Liver (tissue), 3 donors: ENCODE measurements around the gene KCNIP4.

Experiments used
- CTCF ChIP-seq: fragments of 150-350 bp; IDR thresholded peaks from 2 replicates; pipeline ENCODE4 v1.5.1; 2017; ENCODE audit warnings: improper control_type of control experiment, low read depth, low read length; ENCODE audit not compliant: missing input control
- EGR1 ChIP-seq, 2 donors: IDR thresholded peaks; 2 replicates each; pipeline ENCODE4 v1.6.1; 2016 to 2018; ENCODE audit warnings: antibody characterized with exemption in 2 of 2, low read depth in 2 of 2
- FOXA1 ChIP-seq: IDR thresholded peaks from 2 replicates; pipeline ENCODE4 v1.6.1; 2016; ENCODE audit warnings: antibody characterized with exemption
- GABPA ChIP-seq, 2 donors: IDR thresholded peaks in 1 of 2; conservative IDR thresholded peaks in 1 of 2; 2 replicates each; pipeline ENCODE4 v1.6.1; 2016; ENCODE audit warnings: antibody characterized with exemption in 2 of 2, mild to moderate bottlenecking in 1 of 2, moderate library complexity in 1 of 2
- JUND ChIP-seq, 2 donors: IDR thresholded peaks; 2 replicates each; pipeline ENCODE4 v1.6.1; 2016; ENCODE audit warnings: antibody characterized with exemption in 2 of 2
- MAX ChIP-seq: IDR thresholded peaks from 2 replicates; pipeline ENCODE4 v1.6.1; 2016; ENCODE audit warnings: antibody characterized with exemption
- RAD21 ChIP-seq, 2 donors: IDR thresholded peaks; 2 replicates each; pipeline ENCODE4 v1.6.1; 2016; ENCODE audit warnings: antibody characterized with exemption in 2 of 2, mild to moderate bottlenecking in 2 of 2
- REST ChIP-seq: IDR thresholded peaks from 2 replicates; pipeline ENCODE4 v1.6.1; 2016; ENCODE audit warnings: antibody characterized with exemption, mild to moderate bottlenecking
- SP1 ChIP-seq: IDR thresholded peaks from 2 replicates; pipeline ENCODE4 v1.6.1; 2018; ENCODE audit warnings: antibody characterized with exemption, mild to moderate bottlenecking
- TAF1 ChIP-seq: conservative IDR thresholded peaks from 2 replicates; pipeline ENCODE4 v1.6.1; 2016; ENCODE audit warnings: antibody characterized with exemption, mild to moderate bottlenecking
- donor health status: healthy.
- donor health status: healthy.

- TF ChIP-seq EGR1 (IDR thresholded peaks at IDR 0.05; ENCODE audit: low read depth in 2 of 2), result no peak
- no peak for TF ChIP-seq CTCF
- no peak for TF ChIP-seq SP1
- no peak for TF ChIP-seq GABPA (IDR thresholded peaks at IDR 0.05 in 1 of 2, conservative IDR thresholded peaks at IDR 0.05 in 1 of 2)
- TF ChIP-seq JUND (IDR thresholded peaks at IDR 0.05), result no peak
- TF ChIP-seq RAD21 (IDR thresholded peaks at IDR 0.05), result no peak
- no peak for TF ChIP-seq REST
- TF ChIP-seq FOXA1, result no peak
- no peak for TF ChIP-seq MAX
- TF ChIP-seq TAF1, result no peak
Measured at GRCh38 chr4:21130606-21131005, 818.0 kb downstream of the KCNIP4 start.
